ENCODE data around the gene NUMB. TPM values are rescaled to one million over a fixed set of nuclear protein-coding genes. Genes with fewer than 3 reads are reported as not detected.
A peak's percentile ranks its signal among the peaks of the same experiment; 100 is the strongest.

Gene NUMB
- total and polyA plus RNA-seq, 12 donors = 24.6 to 63.3 (median 48.4) TPM

DNA sequence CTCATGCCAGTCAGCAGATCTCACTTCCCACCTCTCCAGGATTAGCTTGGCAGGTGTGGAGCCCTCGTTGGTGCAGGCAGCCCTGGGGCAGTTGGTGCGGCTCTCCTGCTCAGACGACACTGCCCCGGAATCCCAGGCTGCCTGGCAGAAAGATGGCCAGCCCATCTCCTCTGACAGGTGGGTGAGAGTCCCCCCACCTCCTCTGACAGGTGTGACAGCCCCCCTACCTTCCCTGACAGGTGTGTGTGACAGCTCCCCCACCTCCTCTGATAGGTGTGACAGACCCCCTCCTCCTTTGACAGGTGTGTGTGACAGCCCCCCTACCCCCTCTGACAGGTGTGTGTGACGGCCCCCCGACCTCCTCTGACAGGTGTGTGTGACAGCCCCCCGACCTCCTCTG, 194.7 kb downstream of the NUMB start:
- H3K36me3 ChIP-seq (replicated peaks in 1 of 2) = no peaks in the 10 kb centered on the region
- 57 to 86% (median 83%) methylated on average over 3 to 7 of the region's 7 CpGs for WGBS, 4 donors

GRCh38 chr14:73262427-73263183, 195.7 kb downstream of the NUMB start:
- TF ChIP-seq POLR2A (IDR thresholded peaks at IDR 0.05) (no peak), CTCF (IDR thresholded peaks at IDR 0.05) (no peak)
- peak in 1 of 7 donors; percentile 8 for DNase-seq
- Histone ChIP-seq H3K27ac (no peak overlapping the region), H3K27me3 (no peaks in the 10 kb centered on the region), H3K9me3 (replicated peaks in 1 of 3) (no peaks in the 10 kb centered on the region), H3K4me1 (replicated peaks in 1 of 2) (no peaks in the 10 kb centered on the region), H3K4me3 (no peak overlapping the region), H3K36me3 (replicated peaks in 1 of 2) (no peaks in the 10 kb centered on the region)
- intact Hi-C loops (cut with DNase I) = no loop called here
- 88 to 94% (median 92%) methylated on average over 6 to 20 of the region's 20 CpGs for WGBS, 4 donors

More for the DNA sequence above, 194.7 kb downstream of the NUMB start:
- DNase-seq = peak in 1 of 7 donors; percentile 12
- Histone ChIP-seq H3K27me3 (no peaks in the 10 kb centered on the region), H3K4me3 (no peak overlapping the region), H3K9me3 (replicated peaks in 1 of 3) (no peaks in the 10 kb centered on the region), H3K27ac (no peak overlapping the region), H3K4me1 (replicated peaks in 1 of 2) (no peaks in the 10 kb centered on the region)
- intact Hi-C loops (cut with DNase I) = no loop called here
- TF ChIP-seq CTCF (IDR thresholded peaks at IDR 0.05) (no peak), POLR2A (IDR thresholded peaks at IDR 0.05) (no peak)

DNA sequence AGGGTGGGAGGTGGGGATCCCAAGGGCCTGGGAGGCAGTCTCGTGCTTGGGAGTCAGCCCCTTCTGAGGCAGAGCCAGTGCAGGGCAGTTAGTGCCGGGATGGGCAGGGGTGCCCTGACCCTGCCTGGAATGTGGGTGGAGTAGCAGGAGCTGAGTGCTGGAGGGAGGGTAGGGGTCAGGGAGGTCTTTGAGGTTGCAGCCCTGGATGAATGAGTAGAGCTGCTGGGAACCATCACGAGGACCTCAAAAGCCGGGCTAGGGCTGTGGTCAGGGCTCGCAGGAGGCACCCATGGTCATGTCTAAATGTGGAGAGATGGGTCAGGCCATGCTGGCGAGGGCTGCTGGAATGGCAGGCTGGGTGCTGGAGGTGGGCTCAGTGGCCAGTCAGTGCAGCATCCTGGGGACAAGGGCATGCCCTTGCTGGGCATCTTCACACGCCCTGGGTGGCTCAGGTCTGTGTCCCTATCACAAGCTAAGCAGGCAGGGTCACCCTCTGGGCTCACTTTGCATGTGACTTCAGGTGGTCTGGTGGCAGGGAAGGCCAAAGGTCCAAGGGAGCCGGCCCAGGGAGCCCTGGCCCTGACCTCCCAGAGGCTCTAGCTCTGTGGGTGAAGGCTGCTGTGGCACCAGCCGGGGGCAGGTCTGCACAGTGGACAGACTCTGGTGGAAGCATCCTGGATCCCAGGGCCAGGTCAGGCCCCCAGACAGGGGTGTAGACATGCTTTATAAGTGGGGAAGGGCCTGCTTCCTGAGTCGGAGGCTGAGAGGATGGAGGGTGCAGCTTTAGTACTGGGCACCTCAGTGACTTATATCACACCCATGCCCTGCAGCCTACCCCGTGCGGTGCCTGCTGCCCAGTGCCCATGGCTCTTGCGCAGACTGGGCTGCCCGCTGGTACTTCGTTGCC, 196.6 kb downstream of the NUMB start:
- H3K27me3 ChIP-seq = no peaks in the 10 kb centered on the region
- no peaks in the 10 kb centered on the region for H3K9me3 ChIP-seq (replicated peaks in 1 of 3)
- no peak overlapping the region for H3K4me3 ChIP-seq
- no peaks in the 10 kb centered on the region for H3K36me3 ChIP-seq (replicated peaks in 1 of 2)
- TF ChIP-seq CTCF (IDR thresholded peaks at IDR 0.05) (no peak), POLR2A (IDR thresholded peaks at IDR 0.05) (no peak)
- intact Hi-C loops (cut with DNase I) = no loop called here
- H3K27ac ChIP-seq = no peak overlapping the region
- peak in 2 of 7 donors; percentile 7 to 10 for DNase-seq
- H3K4me1 ChIP-seq (replicated peaks in 1 of 2) = no peaks in the 10 kb centered on the region
- WGBS, 4 donors = 82 to 92% (median 88%) methylated on average over 5 to 15 of the region's 15 CpGs

DNA sequence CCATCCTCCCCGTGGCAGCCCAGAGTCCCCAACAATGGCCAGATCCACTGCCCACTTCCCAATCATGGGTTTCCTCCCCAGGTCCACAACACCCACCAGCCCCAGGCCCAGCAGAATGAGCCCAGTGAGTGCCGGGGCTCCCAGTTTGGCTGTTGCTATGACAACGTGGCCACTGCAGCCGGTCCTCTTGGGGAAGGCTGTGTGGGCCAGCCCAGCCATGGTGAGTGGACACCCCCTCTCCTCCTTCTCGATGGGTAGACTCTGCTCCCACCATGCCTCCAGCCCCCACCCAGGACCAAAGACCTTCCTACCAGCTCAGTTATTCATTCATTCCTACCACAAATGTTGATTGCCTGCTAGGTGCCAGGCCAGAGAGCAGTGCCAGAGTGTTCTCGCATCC, 197.3 kb downstream of the NUMB start:
- no peak for DNase-seq
- 77 to 88% (median 86%) methylated on average over 1 to 6 of the region's 6 CpGs for WGBS, 4 donors
- H3K4me1 ChIP-seq (replicated peaks in 1 of 2) = no peaks in the 10 kb centered on the region
- H3K27ac ChIP-seq = no peak overlapping the region
- H3K36me3 ChIP-seq (replicated peaks in 1 of 2) = no peaks in the 10 kb centered on the region
- TF ChIP-seq CTCF (IDR thresholded peaks at IDR 0.05) (no peak), POLR2A (IDR thresholded peaks at IDR 0.05) (no peak)
- H3K9me3 ChIP-seq (replicated peaks in 1 of 3) = no peaks in the 10 kb centered on the region
- no peaks in the 10 kb centered on the region for H3K27me3 ChIP-seq
- intact Hi-C loops (cut with DNase I) = no loop called here
- H3K4me3 ChIP-seq = no peak overlapping the region

Data from adrenal gland (tissue), 12 donors.